GM21515 (cell line): Measurements from ENCODE around the gene NOX4.

ENCODE experiments used
- ATAC-seq: cut with Tn5 transposase; IDR thresholded peaks from one replicate; pipeline ENCODE4 v1.9.1; 2021; ENCODE audit not compliant: unreplicated experiment

The NOX4 gene

DNA sequence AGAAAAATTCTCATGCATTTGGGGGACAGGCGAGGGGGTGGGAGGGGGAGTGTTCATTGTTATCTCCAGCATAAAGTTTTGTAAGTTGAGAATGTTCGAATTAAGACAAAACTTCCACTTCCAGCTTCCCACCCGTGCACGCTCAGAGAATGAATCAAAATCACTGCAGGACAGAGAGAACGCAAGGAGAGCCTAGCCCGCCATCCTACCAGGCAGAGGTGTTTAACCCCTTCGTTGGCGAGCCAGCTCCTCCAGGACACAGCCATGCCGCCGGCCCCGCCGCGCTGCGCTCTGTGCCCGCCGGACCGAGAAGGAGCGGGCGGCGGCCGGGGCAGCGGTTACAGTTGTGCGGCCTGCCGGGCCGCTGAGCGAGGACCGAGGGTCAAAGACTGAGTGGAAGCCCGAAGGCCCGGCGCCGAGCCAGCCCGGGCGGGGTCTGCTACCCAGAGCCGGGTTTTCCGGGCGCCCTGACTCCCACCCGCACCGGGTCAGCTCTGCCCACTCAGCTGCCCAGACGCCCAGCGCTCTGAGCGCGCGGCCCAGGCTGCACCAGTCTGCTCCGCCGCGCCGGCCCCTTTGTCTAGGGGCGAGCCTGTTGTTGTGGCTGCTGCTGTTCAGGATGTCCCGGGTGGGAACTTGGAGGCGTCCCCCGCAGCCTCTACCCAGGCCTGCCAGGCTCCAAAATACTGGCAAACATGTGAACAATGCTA is at the start of gene NOX4:
TSS of gene NOX4 (minus strand) at position 395 of the 710 bp plus-strand sequence. CDS start at position 266, 129 bp downstream.
- no peak for ATAC-seq

DNA sequence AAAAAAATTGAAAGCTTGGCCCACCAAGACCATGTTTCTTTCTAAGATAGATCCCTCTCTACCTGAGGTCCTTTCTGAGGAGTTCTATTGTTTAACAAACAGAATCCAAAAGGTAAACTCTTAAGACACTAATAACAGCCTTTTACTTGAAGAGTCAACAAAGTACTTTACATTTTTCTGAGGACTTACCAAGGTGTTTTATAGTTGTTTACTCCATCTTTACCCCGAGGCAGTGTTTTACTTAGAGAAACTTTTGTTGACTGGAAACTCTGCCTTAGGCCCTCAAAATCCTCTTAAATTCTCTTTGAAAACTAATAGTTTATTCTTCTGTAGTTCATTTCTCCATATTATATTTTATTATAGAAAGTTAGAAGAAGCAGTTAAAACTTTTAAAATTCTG is 49.7 kb upstream of the NOX4 start:
- no peak for ATAC-seq

DNA sequence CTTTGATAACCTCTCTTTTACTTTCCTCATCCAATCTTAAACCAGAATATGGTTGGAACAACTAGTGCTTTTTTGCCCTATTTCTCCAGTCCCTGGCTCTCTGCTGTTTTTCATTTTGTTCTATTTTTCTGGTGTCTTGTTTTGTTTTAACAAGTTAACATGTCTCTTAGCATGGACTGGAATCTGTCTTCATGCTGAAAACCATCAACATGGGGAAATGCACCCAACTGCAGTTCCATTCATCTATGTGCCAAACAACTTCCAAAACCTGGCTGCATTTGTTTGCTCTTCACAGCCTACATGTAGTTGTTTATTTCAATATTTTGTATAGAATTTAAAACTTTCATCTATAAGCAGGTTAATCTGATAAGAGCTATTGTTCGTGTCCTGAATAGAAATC is 46.8 kb upstream of the NOX4 start:
- no peak for ATAC-seq

DNA sequence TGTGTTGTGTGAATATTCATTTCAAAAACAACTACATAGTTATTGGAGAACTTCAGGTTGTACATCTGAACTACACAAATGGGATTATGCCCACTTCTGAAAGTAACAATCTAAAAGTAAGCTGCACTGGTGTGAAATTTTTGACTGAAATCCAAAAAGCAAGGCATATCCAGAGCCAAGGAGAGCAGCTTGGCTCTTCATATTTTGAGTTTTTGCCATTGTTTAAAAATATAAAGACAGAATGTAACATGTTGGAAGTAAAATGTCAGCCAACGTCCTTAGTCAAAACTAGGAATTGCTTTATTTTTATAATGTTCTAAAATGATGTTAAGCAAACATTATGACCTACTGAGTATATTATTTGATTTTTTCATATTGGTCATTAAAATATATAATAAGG is 45.8 kb upstream of the NOX4 start:
- no peak for ATAC-seq

DNA sequence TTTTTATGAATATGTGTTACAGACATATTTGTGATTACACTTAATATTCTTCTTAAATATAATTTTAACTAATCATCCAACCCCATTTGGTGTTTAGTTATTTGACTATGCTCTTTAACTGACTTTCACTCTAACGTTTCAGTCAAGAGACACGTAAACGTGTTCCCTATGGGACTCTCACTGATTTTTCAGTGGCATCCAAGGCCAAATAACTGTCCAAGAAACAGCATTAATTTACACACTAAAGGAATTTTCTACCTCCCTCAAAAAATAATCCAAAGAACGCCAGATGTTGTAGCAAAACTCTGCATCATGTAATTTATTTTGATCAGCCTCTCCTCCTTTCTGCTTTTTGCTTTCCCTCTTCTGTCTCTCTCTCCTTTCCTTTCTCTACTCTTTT is 44.0 kb upstream of the NOX4 start:
- ATAC-seq = no peak

DNA sequence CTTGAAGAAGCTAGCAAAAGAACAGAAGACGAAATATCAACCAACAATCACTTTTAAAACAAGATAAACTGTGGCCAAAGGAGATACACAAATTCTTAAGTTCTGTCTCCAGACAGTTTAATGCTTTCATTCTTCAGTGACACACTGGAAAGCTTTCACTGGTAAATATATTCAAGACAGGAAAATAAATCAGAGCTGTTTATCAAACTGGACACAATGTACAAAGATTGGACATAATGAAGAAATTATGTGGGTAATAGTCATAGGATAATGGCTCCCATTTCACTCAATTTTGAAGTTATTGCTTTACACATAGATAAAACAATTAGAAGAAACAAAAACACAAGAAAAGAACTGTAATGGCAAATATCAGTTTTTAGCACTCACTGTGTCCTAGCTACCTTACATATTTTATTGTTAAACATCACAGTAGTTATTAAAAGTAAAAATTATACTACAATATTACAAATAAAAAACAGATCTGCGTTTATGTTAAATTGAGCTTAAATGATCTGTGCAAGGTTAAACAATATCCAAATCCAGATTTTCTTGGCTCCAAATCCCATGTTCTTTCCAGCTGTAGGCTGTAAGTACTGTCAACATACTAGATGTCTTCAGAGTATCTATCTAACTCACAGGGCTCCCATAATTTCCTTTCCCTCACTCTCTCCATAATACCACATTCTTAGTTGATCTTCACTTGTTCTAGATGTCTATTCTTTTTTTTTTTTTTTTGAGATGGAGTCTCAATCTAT is 38.6 kb upstream of the NOX4 start:
- no peak for ATAC-seq

DNA sequence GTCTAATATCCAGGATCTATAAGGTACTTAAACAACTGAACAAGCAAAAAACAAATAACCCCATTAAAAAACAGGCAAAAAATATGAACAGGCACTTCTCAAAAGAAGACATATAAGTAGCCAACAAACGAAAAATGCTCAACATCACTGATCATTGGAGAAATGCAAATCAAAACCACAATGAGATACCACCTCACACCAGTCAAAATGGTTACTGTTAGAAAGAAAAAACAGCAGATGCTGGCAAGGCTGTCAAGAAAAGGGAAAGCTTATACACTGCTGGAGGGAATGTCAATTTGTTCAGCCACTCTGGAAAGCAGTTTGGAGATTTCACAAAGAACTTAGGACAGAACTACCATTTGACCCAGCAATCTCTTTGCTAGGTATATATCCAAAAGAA is 30.6 kb upstream of the NOX4 start:
- no peak for ATAC-seq

DNA sequence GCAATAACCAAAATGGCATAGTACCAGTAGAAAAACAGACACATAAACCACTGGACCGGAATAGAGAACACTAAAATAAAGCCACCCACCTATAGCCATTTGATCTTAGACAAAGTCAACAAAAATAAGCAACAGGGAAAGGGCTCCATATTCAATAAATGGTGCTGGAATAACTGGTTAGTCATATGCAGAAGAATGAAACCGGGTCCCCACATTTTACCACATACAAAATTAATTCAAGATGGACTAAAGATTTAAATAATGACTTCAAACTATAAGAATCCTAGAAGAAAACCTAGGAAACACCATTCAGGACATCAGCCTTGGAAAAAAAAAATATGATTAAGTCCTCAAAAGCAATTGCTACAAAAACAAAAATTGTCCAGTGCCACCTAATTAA is 30.1 kb upstream of the NOX4 start:
- no peak for ATAC-seq

DNA sequence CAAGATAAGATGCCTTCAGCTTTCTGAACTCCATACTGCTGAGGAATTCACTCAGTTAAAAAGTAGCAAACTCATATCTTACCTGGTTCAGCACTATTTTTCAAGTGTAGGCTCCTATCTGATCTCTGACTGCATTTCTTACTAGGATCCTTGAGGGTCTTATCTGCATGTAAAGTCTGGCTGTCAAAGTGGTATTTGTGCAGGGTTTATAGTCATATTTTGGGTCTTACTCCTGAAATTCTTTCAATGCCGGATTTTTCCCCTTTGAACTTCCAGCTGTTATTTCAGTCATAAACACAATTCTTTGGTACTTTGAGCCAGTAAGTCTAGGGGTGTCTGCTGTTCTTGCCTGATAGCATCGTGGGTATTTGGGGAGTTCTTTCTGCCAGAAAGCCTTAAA is 25.3 kb upstream of the NOX4 start:
- ATAC-seq = no peak

DNA sequence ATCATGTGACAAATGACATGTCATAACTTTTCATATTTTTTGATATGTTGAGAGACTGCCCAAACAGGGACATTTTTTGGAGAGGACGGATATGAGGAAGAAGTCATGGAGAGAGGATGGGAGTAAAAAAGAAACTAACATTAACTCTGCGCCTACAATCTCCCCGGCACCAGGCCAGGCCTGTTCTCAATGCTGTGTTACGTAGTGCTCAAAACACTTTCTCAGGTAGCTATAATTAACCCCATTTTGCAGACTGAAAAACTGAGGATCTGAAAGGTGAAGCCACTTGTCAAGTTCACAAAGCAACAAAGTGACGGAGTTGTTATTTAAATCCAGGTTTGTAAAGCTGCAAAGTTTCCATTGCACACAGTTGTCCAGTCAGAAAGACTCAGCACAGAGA is 17.4 kb upstream of the NOX4 start:
- no peak for ATAC-seq

DNA sequence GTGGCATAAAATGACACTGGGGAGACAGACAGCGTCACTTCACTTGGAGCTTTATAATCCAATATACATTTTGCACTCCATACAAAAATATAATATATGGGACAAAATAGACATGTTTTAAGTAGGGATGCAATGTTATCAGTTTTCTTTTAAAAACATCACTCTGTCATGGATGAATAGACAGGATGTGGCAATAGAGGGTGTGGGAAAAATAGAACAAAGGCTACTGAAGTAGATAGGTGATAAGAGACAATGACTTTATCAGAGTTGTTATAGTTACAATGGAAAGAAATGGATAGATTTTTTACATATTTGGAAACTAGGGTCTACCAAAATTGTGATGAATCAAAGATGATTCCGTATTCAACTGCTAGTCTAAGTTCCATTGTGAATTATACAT is 13.1 kb upstream of the NOX4 start:
- no peak for ATAC-seq

DNA sequence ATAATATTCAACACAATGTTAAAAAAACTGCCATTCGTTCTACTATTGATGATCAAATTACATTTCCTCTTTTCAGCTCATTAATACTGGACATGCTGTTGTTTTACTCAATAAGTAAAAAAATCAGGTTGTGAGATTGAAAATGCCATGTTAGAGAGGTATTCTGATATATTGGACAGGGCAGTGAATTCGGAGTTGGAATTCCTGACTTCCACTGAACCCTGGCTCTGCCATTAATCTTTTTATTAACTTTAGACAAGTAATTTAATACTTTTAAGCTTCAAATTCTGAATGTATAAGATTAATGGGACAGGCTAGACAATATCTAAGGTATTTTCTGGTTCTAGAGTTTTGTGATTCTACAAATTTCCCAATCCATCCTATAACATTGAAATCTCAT is 12.2 kb upstream of the NOX4 start:
- no peak for ATAC-seq

DNA sequence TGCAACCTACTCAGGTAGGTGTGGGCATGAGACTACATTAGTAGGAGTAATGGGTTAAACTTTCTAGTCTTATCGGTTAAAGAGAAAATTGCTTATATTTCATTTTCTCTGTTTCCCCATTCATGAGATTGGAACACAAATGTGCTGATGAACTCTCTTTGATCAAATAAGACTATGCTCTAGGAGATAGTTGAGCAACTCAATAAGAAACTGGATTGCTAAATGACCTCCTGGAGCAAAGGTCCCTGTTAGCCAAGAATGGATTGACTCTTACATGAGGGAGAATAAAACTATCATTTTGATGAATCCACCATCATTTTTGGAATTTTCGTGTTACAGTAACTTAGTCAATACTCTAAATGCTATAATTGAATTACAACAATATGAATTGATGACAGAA is 11.1 kb upstream of the NOX4 start:
- no peak for ATAC-seq

DNA sequence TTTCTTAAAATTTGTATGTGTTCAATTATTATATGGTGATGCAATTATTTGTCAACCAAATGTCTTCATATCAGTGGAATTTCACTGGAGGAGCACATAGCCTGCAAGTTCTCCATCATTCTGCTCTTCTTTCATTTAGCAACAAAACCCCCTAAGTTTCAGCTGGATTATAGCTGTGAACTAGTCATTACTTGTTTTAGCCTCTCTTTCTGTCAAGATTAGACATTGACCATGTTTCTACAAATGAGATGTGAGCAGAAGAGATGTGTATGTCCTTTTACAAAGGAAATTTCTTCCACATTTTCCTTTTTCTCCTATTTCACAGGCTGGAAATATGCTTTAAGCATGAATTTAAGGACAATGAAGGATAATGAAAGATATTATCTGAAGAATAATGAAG is 9.2 kb upstream of the NOX4 start:
- ATAC-seq = no peak

DNA sequence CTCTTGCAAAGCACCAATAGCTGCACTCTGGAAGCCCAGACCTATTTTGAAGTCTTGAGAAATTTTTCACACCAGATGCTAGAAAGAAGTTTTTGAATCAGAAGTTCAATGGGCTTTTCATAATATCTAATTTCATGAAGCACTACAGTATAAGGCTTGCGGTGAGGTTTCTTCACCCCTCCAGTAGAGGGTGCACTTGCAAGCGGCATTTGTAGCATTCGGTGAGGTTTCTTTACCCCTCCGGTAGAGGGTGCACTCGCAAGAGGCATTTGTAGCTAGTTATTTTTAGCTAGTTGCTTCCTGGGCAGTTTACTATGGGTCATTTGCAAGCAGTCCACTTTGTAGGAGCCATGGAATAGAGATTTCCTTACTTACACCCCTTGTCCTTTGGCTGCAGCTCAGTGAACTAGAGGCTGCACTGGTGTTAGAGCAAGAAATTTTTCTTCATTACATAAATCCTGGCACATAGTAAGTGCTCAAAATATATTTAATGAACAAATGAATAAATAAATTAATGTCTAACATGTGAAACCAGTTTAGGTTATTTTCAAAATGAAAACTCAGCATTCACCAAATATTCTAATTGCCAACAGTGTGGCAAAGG is 7.8 kb upstream of the NOX4 start:
- no peak for ATAC-seq

DNA sequence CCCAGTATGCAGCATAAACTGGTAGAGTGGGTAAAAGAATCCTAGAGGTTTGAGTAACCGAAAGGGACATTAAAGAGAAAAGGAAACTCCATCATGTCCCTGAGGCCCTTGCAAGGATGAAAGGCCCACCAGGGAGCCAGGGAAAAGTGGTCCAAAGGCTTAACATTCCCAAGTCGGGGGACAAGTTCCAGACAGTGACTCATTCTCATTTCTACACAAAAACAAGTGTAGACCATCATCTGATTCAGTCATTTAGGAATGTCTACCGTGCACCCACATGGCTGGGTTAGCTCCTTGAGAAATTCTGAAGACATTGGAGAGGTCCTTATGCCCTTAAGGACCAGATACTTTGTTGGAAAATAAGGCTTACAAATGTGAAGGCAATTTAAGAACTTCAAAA is 4.8 kb upstream of the NOX4 start:
- ATAC-seq = no peak

DNA sequence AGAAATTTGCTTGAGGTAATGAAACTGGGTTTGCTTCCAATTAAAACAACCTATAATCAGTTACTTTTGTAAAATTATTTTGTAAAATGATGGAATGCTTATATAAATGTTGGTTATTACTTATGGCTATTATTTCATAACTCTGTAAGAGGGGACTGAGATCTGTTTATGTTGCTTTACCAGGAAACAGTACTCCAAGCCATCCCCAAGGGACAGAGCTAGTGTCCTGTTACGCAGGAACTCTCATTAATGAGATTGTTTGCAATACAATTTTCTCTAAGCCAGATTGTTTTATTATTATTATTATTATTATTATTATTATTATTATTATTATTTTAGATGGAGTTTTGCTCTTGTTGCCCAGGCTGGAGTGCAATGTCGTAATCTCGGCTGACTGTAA is 2.3 kb upstream of the NOX4 start:
- no peak for ATAC-seq

DNA sequence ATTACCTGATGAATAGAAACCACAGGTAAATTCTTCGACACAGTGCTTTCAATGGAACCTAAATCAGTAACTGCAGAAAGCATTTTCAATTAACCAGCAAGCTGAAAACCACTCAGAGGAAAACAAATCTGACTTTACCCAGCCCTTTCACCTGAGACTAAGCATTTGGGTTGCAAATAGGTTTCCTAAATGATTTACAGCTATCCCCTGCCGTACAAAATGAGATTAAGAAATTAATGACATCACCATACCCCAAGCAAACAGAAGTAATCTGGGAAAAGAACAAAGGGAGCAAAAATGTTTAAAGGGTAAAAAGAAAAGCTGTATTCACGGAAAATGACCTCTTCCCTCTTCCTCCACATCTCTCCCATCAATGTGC is 584 bp downstream of the NOX4 start:
- ATAC-seq = no peak

DNA sequence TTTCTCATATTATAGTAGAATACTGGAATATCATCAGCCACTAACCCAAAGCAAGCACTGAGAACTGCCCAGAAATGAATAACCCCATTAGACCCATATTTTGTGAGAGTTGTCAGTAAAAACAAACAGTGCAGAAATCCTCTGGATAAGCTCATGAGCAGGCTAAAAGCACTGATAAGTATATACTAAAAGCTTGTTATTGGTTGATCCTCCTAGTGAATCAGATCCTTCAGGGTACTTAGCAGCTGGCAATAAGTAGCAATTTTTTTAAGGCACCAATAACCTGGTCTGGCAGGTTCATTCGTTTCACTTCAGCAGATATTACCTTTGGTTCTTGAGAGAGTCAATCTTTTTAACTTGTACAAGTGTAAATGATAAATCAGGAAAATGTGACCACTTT is 1.2 kb downstream of the NOX4 start:
- ATAC-seq = no peak

DNA sequence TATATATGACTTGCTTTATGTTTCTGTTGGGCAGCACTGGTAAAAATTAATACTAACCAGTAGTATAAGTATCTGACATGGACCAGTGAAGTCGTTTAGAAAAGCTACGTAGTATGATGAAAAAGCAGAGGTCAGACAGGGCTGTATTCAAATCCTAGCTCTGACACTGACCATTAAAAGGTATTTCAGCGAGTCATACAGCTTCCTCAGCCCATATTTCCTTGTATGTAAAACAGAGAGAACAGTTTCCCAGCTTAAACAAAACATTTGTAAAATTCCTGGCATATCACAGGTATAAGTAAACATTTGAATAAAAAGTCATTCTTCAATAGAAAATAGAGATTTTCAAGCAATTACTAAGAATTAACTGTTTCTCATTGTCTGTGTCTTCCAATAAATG is 4.2 kb downstream of the NOX4 start:
- no peak for ATAC-seq

DNA sequence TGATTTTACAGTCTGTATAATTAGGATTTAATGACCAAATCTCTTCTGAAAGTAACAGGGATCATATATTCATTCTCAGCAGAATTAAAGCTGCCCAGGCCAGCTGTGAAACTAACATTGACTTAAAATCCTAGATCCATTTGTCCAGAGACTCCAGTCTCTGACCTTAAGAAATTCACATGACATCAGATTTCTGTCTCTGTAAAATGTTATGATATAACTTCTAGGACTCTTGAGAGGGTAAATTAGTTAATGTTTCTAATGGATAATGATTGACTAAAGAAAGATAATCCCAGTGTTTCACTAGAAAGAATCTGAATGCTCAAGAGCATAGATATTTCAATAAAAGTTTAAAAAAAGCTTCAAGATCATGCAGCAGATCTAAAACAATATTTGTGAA is 6.3 kb downstream of the NOX4 start:
- no peak for ATAC-seq

DNA sequence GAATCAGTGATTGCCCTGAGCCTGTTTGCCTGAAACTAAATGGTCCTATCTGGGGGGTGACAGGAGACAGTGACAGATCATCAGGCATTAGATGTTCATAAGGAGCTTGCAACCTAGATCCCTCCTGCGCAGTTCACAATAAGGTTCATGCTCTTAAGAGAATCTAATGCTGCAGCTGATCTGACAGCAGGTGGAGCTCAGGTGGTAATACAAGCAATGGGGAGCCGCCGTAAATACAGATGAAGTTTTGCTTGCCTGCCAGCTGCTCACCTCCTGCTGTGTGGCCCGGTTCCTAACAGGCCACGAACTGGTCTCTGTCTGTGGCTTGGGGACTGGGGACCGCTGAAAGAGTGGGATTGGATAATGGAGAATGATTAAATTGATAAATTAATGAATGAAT is 14.0 kb downstream of the NOX4 start:
- no peak for ATAC-seq
